HL-60 (cell line): ENCODE results near the gene CYB5B.

ENCODE experiments used
- DNase-seq, 2 experiments: peaks; one replicate each; pipeline ENCODE4 v3.0.0-alpha.2; 2010 to 2020; ENCODE audit warnings: low read depth in 1 of 2, low spot score in 1 of 2
- H3K27ac ChIP-seq: fragments of 250-450 bp; sonication (Bioruptor Pico); replicated peaks from 2 replicates; pipeline ENCODE4 v1.5.1; 2020; ENCODE audit warnings: mild to moderate bottlenecking, moderate library complexity
- H3K27me3 ChIP-seq: fragments of 250-450 bp; sonication (Bioruptor Pico); 2 replicates; pipeline ENCODE4 v1.5.1; 2021; ENCODE audit warnings: mild to moderate bottlenecking, moderate library complexity; ENCODE audit not compliant: insufficient read depth, poor library complexity, severe bottlenecking
- H3K4me3 ChIP-seq: replicated peaks from 2 replicates; pipeline ENCODE4 v1.5.1; 2011; ENCODE audit warnings: mild to moderate bottlenecking, control low read depth, low read length; ENCODE audit not compliant: insufficient read depth
- CTCF ChIP-seq: IDR thresholded peaks from one replicate; pipeline ENCODE4 v1.5.1; 2011; ENCODE audit warnings: low read length, control low read depth, inconsistent platforms; ENCODE audit not compliant: insufficient read depth
- GABPA ChIP-seq: IDR thresholded peaks from 2 replicates; pipeline ENCODE4 v1.6.1; 2012; ENCODE audit warnings: low read depth
- POLR2AphosphoS5 ChIP-seq: IDR thresholded peaks from 2 replicates; pipeline ENCODE4 v1.6.1; 2012; ENCODE audit warnings: low read depth
- REST ChIP-seq: IDR thresholded peaks from 2 replicates; pipeline ENCODE4 v1.6.1; 2012; ENCODE audit warnings: low read depth; ENCODE audit not compliant: insufficient replicate concordance
- SPI1 ChIP-seq: IDR thresholded peaks from 2 replicates; pipeline ENCODE4 v1.6.1; 2012; ENCODE audit warnings: low read depth, mild to moderate bottlenecking, borderline replicate concordance

CYB5B gene

GRCh38 chr16:69508033-69508755, 83.8 kb downstream of the CYB5B start:
- Histone ChIP-seq H3K4me3 (no peak overlapping the region), H3K27me3 (no peaks in the 10 kb centered on the region), H3K27ac (no peak overlapping the region)
- TF ChIP-seq CTCF = no peak
- no peak for DNase-seq

- H3K27me3 ChIP-seq = no peaks in the 10 kb centered on the region
- H3K27ac ChIP-seq = no peak overlapping the region
- TF ChIP-seq GABPA (no peak), SPI1 (no peak), CTCF (no peak)
- no peak overlapping the region for H3K4me3 ChIP-seq
- DNase-seq = no peak
These were observed 84.7 kb downstream of the CYB5B start for GRCh38 chr16:69509125-69509524.

GRCh38 chr16:69511651-69512050, 87.2 kb downstream of the CYB5B start:
- no peaks in the 10 kb centered on the region for H3K27me3 ChIP-seq
- no peak for TF ChIP-seq CTCF
- TF ChIP-seq POLR2AphosphoS5 = no peak
- TF ChIP-seq GABPA = no peak
- no peak for TF ChIP-seq REST
- no peak for TF ChIP-seq SPI1
- peak; percentile 41 to 60 for DNase-seq
- H3K4me3 ChIP-seq = no peak overlapping the region
- no peak overlapping the region for H3K27ac ChIP-seq

GRCh38 chr16:69513180-69513966, 89.0 kb downstream of the CYB5B start:
- no peak for TF ChIP-seq GABPA
- no peak for TF ChIP-seq CTCF
- TF ChIP-seq POLR2AphosphoS5 = no peak
- TF ChIP-seq SPI1 = no peak
- no peak for TF ChIP-seq REST
- H3K27ac ChIP-seq = no peak overlapping the region
- no peak overlapping the region for H3K4me3 ChIP-seq
- H3K27me3 ChIP-seq = no peaks in the 10 kb centered on the region
- DNase-seq = no peak
